IMR-90 (cell line): Measurements from ENCODE around the gene TPRX2. TPM values are rescaled to one million over a fixed set of nuclear protein-coding genes. Genes with fewer than 3 reads are reported as not detected.

Source experiments
- ATAC-seq: fragments of 200-7000 bp; cut with Tn5 transposase; 2 replicates; pipeline ENCODE4 v1.9.1; 2020; ENCODE audit warnings: low read depth, mild to moderate bottlenecking, moderate library complexity
- BruUV-seq: library from RNA; stranded (reverse); fragments of 400-500 nt; replicated peaks from 2 replicates; lab custom pipeline; 2021; lab: Mats Ljungman, UMichigan
- CTCF ChIA-PET: fragments of 300-600 bp; formaldehyde crosslinking; extraction: SDS; loops from one replicate; lab custom pipeline; 2021; ENCODE audit warnings: antibody characterized with exemption; lab: Yijun Ruan, JAX
- POLR2A ChIA-PET: fragments of 300-600 bp; sonication (Branson Sonifier 250); formaldehyde crosslinking; loops from one replicate; lab custom pipeline; 2022; ENCODE audit warnings: antibody characterized with exemption; ENCODE audit not compliant: unreplicated experiment; lab: Charles Lee
- DNase-seq: peaks from one replicate; pipeline ENCODE4 v3.0.0; 2013
- H2AFZ ChIP-seq: replicated peaks from 2 replicates; pipeline ENCODE3; 2013; ENCODE audit warnings: low read length, mild to moderate bottlenecking; ENCODE audit not compliant: poor library complexity
- H2AK5ac ChIP-seq: 2 replicates; pipeline ENCODE4 v1.6.1; 2013; ENCODE audit warnings: low read depth, low read length, inconsistent platforms
- H2AK9ac ChIP-seq: replicated peaks from 2 replicates; pipeline ENCODE3; 2013; ENCODE audit warnings: mild to moderate bottlenecking, low read depth, low read length, moderate library complexity; ENCODE audit not compliant: poor library complexity
- H2BK120ac ChIP-seq: 2 replicates; pipeline ENCODE4 v1.6.1; 2013; ENCODE audit warnings: low read depth, low read length, inconsistent platforms
- H2BK15ac ChIP-seq: 3 replicates; pipeline ENCODE4 v1.6.1; 2013; ENCODE audit warnings: low read depth, low read length, inconsistent platforms
- H2BK20ac ChIP-seq: 2 replicates; pipeline ENCODE4 v1.6.1; 2013; ENCODE audit warnings: low read depth, mild to moderate bottlenecking, inconsistent platforms, low read length, moderate library complexity
- H2BK5ac ChIP-seq: 2 replicates; pipeline ENCODE4 v1.6.1; 2013; ENCODE audit warnings: mild to moderate bottlenecking, low read depth, low read length, inconsistent platforms; ENCODE audit not compliant: poor library complexity, severe bottlenecking
- H3K14ac ChIP-seq: replicated peaks from 2 replicates; pipeline ENCODE4 v1.6.1; 2013; ENCODE audit warnings: low read depth, low read length, inconsistent platforms
- H3K18ac ChIP-seq: 2 replicates; pipeline ENCODE4 v1.6.1; 2013; ENCODE audit warnings: low read depth, low read length, control low read depth
- H3K23ac ChIP-seq: 2 replicates; pipeline ENCODE4 v1.6.1; 2013; ENCODE audit warnings: low read depth, low read length, inconsistent platforms
- H3K27ac ChIP-seq: 2 replicates; pipeline ENCODE4 v1.5.1; 2013; ENCODE audit warnings: mild to moderate bottlenecking, control low read depth, low read length; ENCODE audit not compliant: insufficient read depth
- H3K27me3 ChIP-seq: 2 replicates; pipeline ENCODE4 v1.6.1; 2013; ENCODE audit warnings: low read length; ENCODE audit not compliant: control insufficient read depth, insufficient read depth
- H3K36me3 ChIP-seq: 2 replicates; pipeline ENCODE4 v1.6.1; 2013; ENCODE audit warnings: low read length, mixed read lengths; ENCODE audit not compliant: control insufficient read depth, insufficient read depth
- H3K4ac ChIP-seq: 2 replicates; pipeline ENCODE4 v1.6.1; 2013; ENCODE audit warnings: low read depth, low read length, inconsistent platforms
- H3K4me1 ChIP-seq: 2 replicates; pipeline ENCODE4 v1.6.1; 2013; ENCODE audit warnings: low read length, mixed read lengths; ENCODE audit not compliant: control insufficient read depth, insufficient read depth
- H3K4me2 ChIP-seq: 2 replicates; pipeline ENCODE4 v1.6.1; 2013; ENCODE audit warnings: low read depth, mild to moderate bottlenecking, control low read depth, low read length, moderate library complexity
- H3K4me3 ChIP-seq: 2 replicates; pipeline ENCODE4 v1.5.1; 2013; ENCODE audit warnings: low read depth, mild to moderate bottlenecking, control low read depth, low read length, moderate library complexity; ENCODE audit not compliant: insufficient read depth
- H3K56ac ChIP-seq: 2 replicates; pipeline ENCODE4 v1.6.1; 2013; ENCODE audit warnings: low read length, inconsistent platforms; ENCODE audit not compliant: insufficient read depth; ENCODE audit errors: extremely low read depth
- H3K79me1 ChIP-seq, 2 experiments: 2 replicates each; pipeline ENCODE4 v1.6.1; 2013; ENCODE audit warnings: low read length in 2 of 2, inconsistent platforms in 1 of 2, low read depth in 1 of 2
- H3K9ac ChIP-seq: 2 replicates; pipeline ENCODE4 v1.6.1; 2013; ENCODE audit warnings: low read depth, low read length, control low read depth
- H3K9me1 ChIP-seq: 2 replicates; pipeline ENCODE4 v1.6.1; 2013; ENCODE audit warnings: low read length, inconsistent platforms; ENCODE audit not compliant: insufficient read depth
- H3K9me3 ChIP-seq: 2 replicates; pipeline ENCODE4 v1.6.1; 2013; ENCODE audit warnings: low read length; ENCODE audit not compliant: control insufficient read depth, insufficient read depth
- H4K20me1 ChIP-seq: 2 replicates; pipeline ENCODE4 v1.6.1; 2013; ENCODE audit warnings: low read length, inconsistent platforms; ENCODE audit not compliant: insufficient read depth
- H4K5ac ChIP-seq: 2 replicates; pipeline ENCODE4 v1.6.1; 2013; ENCODE audit warnings: mild to moderate bottlenecking, low read depth, low read length, control low read depth
- H4K8ac ChIP-seq, 2 experiments: 2 replicates each; pipeline ENCODE4 v1.6.1; 2013; ENCODE audit warnings: low read depth in 2 of 2, low read length in 2 of 2, control low read depth in 1 of 2, inconsistent platforms in 1 of 2
- H4K91ac ChIP-seq: 2 replicates; pipeline ENCODE4 v1.6.1; 2013; ENCODE audit warnings: low read depth, low read length, inconsistent platforms; ENCODE audit not compliant: insufficient read depth
- BHLHE40 ChIP-seq: fragments of 150-350 bp; IDR thresholded peaks from 2 replicates; pipeline ENCODE4 v1.6.1; 2016; ENCODE audit warnings: mild to moderate bottlenecking, low read depth, low read length
- CHD1 ChIP-seq: IDR thresholded peaks from 2 replicates; pipeline ENCODE4 v1.6.1; 2012; ENCODE audit warnings: low read depth, low read length, improper control_type of control experiment
- CTCF ChIP-seq: conservative IDR thresholded peaks from 2 replicates; pipeline ENCODE4 v1.5.1; 2012; ENCODE audit warnings: mild to moderate bottlenecking, low read depth, low read length, improper control_type of control experiment
- ELK1 ChIP-seq: fragments of 150-350 bp; IDR thresholded peaks from 2 replicates; pipeline ENCODE4 v1.6.1; 2016; ENCODE audit warnings: low read depth, mild to moderate bottlenecking, low read length, moderate library complexity, borderline replicate concordance
- FOS ChIP-seq: fragments of 150-350 bp; IDR thresholded peaks from 2 replicates; pipeline ENCODE4 v1.6.1; 2016; ENCODE audit warnings: low read depth, low read length
- MAFK ChIP-seq: IDR thresholded peaks from 2 replicates; pipeline ENCODE4 v1.6.1; 2012; ENCODE audit warnings: low read depth, low read length, improper control_type of control experiment
- MAZ ChIP-seq: IDR thresholded peaks from 2 replicates; pipeline ENCODE4 v1.6.1; 2012; ENCODE audit warnings: low read depth, mild to moderate bottlenecking, low read length, improper control_type of control experiment, moderate library complexity, borderline replicate concordance
- MXI1 ChIP-seq: IDR thresholded peaks from 2 replicates; pipeline ENCODE4 v1.6.1; 2012; ENCODE audit warnings: low read depth, mild to moderate bottlenecking, low read length, moderate library complexity, borderline replicate concordance
- NFE2L2 ChIP-seq: fragments of 150-350 bp; IDR thresholded peaks from 2 replicates; pipeline ENCODE4 v1.6.1; 2016; ENCODE audit warnings: low read depth, mild to moderate bottlenecking, low read length
- POLR2A ChIP-seq: IDR thresholded peaks from 2 replicates; pipeline ENCODE4 v1.6.1; 2012; ENCODE audit warnings: mild to moderate bottlenecking, low read depth, low read length
- RAD21 ChIP-seq: IDR thresholded peaks from 2 replicates; pipeline ENCODE4 v1.6.1; 2012; ENCODE audit warnings: low read length, improper control_type of control experiment
- RCOR1 ChIP-seq: IDR thresholded peaks from 2 replicates; pipeline ENCODE4 v1.6.1; 2012; ENCODE audit warnings: mild to moderate bottlenecking, low read length, improper control_type of control experiment; ENCODE audit not compliant: insufficient replicate concordance
- RFX5 ChIP-seq: IDR thresholded peaks from 2 replicates; pipeline ENCODE4 v1.8.0; 2012; ENCODE audit warnings: low read depth, mild to moderate bottlenecking, low read length, moderate library complexity
- SMC3 ChIP-seq: fragments of 150-350 bp; IDR thresholded peaks from 2 replicates; pipeline ENCODE4 v1.6.1; 2016; ENCODE audit warnings: low read depth, mild to moderate bottlenecking, antibody characterized with exemption, low read length, moderate library complexity
- USF2 ChIP-seq: fragments of 150-350 bp; IDR thresholded peaks from 2 replicates; pipeline ENCODE4 v1.6.1; 2017; ENCODE audit warnings: mild to moderate bottlenecking, antibody characterized with exemption, low read length, low read depth
- WGBS, 2 experiments: methylation state at CpG; one replicate each; pipeline versions ENCODE4 v1.1.5 to v1.1.7; 2013; ENCODE audit warnings: missing lambda C conversion rate in 2 of 2; ENCODE audit not compliant: insufficient read length in 1 of 2; ENCODE audit errors: extremely low coverage in 2 of 2; 5-methylcytosine and 5-hydroxymethylcytosine counted together
- dilution Hi-C: fragments of 300-500 bp; cut with HindIII; formaldehyde crosslinking; loops from one replicate; pipeline ENCODE4 v1.14.3; 2018; ENCODE audit warnings: low sequenced_read_pairs; ENCODE audit not compliant: unreplicated experiment
- in situ Hi-C: fragments of 300-500 bp; cut with MboI; formaldehyde crosslinking; loops from 3 replicates; pipeline ENCODE4 v1.14.3; 2019; ENCODE audit warnings: low sequenced_read_pairs, inconsistent platforms, mixed read lengths
- intact Hi-C: fragments of 100-400 bp; cut with micrococcal nuclease; formaldehyde crosslinking; loops from 2 replicates; pipeline ENCODE4 v1.10.0; 2022
- polyA plus RNA-seq, 3 experiments: library from polyadenylated mRNA; depleted of rRNA; stranded (reverse); fragments of >200 nt; gene quantifications; 2 replicates each; pipeline ENCODE4 v1.2.3, GENCODE V29; 2012; ENCODE audit warnings: low replicate concordance in 1 of 3
- total RNA-seq: library from RNA; depleted of rRNA; stranded (reverse); fragments of >200 nt; gene quantifications from 2 replicates; pipeline ENCODE4 v1.2.3, GENCODE V29; 2012

The TPRX2 gene
- total and polyA plus RNA-seq, 2 of the 4 experiments (the other 2 are of a cell fraction): not detected

GRCh38 chr19:47890865-47891621 lies 32.0 kb downstream of the TPRX2 start:
- 20% methylated on average over 3 of the region's 7 CpGs; no CpG with 5 or more reads in 1 of the 2 experiments for WGBS, 2 experiments
- intact Hi-C loops: no loop called here
- CTCF ChIA-PET: no interaction called here
- TF ChIP-seq MAZ: no peak
- no peak for TF ChIP-seq ELK1
- TF ChIP-seq POLR2A: no peak
- no peak for TF ChIP-seq RCOR1
- no peak for TF ChIP-seq CHD1
- TF ChIP-seq RFX5: no peak
- TF ChIP-seq RAD21: no peak
- no peak for TF ChIP-seq CTCF
- TF ChIP-seq FOS: no peak
- TF ChIP-seq NFE2L2: no peak
- TF ChIP-seq SMC3: no peak
- TF ChIP-seq MXI1: no peak
- TF ChIP-seq MAFK: no peak
- no peak for TF ChIP-seq BHLHE40
- TF ChIP-seq USF2: no peak

More at GRCh38 chr19:47890865-47891621, 32.0 kb downstream of the TPRX2 start:
- Histone ChIP-seq H3K9me3 (0 out of 2 replicates have a peak, but pooled peaks cover 2% of the 10 kb centered on the region), H2AK5ac (no peak overlapping the region), H2BK5ac (no peak overlapping the region), H3K27me3 (0 out of 2 replicates have a peak, but pooled peaks cover 2% of the 10 kb centered on the region), H3K56ac (no peak overlapping the region), H3K27ac (no peak overlapping the region), H3K18ac (no peak overlapping the region), H3K79me1 (no peaks in the 10 kb centered on the region), H2AK9ac (no peak overlapping the region), H3K9me1 (no peaks in the 10 kb centered on the region), H3K4me3 (no peak overlapping the region), H3K4ac (no peak overlapping the region), H2BK15ac (no peak overlapping the region), H2AFZ (no peak overlapping the region), H4K8ac (no peak overlapping the region), H3K36me3 (no peaks in the 10 kb centered on the region), H4K5ac (no peak overlapping the region), H3K23ac (no peak overlapping the region), H3K9ac (no peak overlapping the region), H3K4me1 (no peaks in the 10 kb centered on the region), H2BK20ac (no peak overlapping the region), H3K14ac (no peak overlapping the region), H2BK120ac (no peak overlapping the region), H4K20me1 (no peaks in the 10 kb centered on the region), H4K91ac (no peak overlapping the region), H3K4me2 (no peak overlapping the region)
- in situ Hi-C loops: loop anchor here (10.0 kb wide), 1 partner anchor 94 kb away; no protein-coding TSS in a partner anchor
- POLR2A ChIA-PET: no interaction called here
- dilution Hi-C loops: no loop called here
- ATAC-seq: no peak
- DNase-seq: no peak
- no TSS peak for BruUV-seq
